NCI-H146 treated with DMSO at 0.1 percent for 48 hours (cell line): ENCODE data around the gene PIMREG.

ENCODE experiments used
- DNase-seq: peaks from one replicate; lab custom pipeline; 2025; ENCODE audit not compliant: unreplicated experiment; lab: John Stamatoyannopoulos, UW

PIMREG gene

DNA sequence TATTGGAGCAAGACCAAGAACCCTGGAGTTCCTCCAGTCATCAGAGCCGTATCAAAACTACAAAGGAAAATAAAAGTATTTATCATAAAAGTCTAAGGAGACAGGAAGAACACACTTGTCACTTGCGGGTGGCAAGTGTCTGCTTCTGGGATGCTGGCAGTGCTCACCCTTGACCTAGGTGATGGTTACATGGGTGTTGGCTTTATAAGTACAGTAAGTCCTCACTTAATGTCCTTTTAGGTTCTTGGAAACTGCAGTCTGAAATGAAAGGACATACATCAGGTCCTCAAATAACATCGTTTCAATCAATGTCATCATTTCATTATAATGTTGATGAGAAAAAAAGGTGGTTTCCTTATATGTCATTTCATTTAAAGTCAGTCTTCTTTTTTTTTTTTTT lies 6.3 kb upstream of the PIMREG start:
- no peak for DNase-seq

DNA sequence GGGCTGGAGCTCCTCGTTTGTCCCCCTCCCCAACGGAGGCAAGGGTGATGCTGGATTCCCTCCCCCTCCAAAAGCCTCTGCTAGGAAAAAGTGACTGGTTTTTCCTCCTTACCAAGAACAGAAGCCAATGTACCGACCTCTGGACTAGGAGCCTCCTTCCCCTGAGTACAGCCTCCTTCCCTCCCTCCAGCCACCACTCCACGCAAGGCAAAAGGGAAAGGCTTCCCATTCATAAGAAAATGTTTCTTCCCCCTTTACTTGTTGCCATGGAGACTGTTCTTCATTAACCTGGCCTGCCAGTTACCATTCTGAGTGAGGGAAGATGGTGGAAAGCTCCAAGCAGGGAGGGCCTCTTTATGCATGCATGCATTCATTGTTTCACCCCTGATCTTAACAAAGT lies 4.3 kb upstream of the PIMREG start:
- peak; percentile 13 for DNase-seq

- no peak for DNase-seq
Measured at GRCh38 chr17:6442775-6443174, 1.5 kb upstream of the PIMREG start.

DNA sequence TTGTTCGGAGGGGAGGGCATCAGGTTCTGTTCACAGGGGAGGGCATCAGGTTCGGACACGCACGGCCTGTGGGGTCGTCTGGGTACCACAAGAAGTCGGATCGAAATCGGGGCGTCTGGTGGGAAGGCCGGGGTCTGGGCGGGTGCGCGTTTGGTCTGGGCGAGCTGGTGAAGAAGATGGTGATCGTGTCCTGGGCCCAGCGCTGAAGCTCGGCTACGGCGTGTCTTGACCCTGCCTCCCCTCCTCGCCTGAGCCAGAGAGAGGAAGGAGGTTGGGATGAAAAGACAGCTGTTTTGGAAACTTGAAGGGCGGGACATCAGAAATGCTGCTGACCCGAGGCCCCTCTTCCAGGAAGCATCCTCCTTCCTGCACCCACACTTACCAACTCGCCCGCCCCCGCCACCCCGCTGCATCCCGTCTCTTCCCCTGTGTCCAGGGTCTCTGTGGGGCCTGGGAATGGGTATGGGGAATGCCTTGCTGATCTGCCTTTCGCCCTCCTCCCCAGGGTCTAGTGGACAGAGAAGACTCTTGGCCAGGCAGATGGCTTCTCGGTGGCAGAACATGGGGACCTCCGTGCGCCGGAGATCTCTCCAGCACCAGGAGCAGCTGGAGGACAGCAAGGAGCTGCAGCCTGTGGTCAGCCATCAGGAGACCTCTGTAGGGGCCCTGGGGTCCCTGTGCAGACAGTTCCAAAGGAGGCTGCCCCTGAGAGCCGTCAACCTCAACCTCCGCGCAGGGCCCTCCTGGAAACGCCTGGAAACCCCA lies 498 bp downstream of the PIMREG start:
- no peak for DNase-seq

DNA sequence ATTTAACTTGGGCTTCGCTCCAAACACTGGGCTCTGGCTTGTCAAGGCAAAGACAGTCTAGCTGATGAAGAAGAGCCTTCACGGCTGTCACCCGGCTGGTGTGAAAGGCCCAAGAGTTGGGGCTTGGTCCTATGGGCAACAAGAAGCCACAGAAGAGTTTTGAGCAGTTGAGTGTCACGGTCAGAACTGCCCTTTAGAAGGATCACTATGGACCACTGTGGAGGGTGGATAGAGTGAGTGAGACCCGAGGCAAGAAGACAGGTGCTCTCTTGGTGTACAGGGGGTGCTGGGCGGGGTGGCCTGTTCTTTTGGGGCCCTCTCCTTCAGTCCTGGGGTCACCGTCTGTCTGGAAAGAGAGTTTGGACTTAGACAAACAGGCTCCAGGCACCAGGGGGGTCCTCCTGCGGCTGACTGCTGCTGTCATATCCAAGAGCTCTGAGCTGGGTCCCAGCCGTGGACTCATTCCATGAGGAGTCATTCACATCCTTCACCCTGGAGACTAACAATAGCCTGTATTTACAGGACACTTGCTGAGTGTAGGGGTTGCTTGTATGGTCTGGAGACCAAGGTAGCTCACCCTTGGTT lies 2.4 kb downstream of the PIMREG start:
- DNase-seq, result no peak

DNA sequence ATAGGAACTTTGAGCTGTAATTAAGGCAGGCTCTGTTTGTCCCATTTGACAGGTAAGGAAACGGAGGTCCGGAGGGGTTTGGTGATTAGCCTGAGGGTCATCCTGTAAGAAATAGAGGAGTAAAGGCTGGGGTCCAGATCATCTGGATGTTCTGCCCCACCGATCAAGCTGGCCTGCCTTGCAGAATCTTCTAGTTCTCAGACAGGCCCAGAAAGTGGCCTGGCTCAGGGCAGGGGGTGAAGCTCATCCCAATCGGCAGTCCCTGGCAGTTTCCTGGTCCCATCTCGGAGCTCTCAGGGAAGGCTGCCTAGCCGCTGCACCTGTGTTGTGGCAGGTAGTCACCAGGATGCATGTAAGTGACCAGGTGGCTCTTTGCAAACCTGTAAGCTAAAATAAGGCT lies 4.2 kb downstream of the PIMREG start:
- no peak for DNase-seq

DNA sequence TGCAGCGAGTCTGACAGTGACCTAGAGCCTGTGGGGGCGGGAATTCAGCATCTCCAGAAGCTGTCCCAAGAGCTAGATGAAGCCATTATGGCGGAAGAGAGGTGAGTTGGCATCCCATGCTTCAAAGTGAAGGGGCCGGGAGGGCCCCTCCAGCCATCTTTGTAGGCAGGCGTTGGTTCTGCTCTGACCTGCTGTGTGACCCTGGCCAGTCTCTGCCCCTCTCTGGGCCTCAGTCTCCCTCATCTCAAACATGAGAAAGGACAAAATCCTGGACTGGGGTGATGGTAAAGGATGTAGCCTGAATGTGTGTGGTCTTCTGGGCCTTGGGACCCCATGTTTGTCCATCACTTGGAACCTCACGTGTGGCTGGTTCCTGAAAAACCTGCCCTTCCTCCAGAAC lies 5.1 kb downstream of the PIMREG start:
- no peak for DNase-seq

DNA sequence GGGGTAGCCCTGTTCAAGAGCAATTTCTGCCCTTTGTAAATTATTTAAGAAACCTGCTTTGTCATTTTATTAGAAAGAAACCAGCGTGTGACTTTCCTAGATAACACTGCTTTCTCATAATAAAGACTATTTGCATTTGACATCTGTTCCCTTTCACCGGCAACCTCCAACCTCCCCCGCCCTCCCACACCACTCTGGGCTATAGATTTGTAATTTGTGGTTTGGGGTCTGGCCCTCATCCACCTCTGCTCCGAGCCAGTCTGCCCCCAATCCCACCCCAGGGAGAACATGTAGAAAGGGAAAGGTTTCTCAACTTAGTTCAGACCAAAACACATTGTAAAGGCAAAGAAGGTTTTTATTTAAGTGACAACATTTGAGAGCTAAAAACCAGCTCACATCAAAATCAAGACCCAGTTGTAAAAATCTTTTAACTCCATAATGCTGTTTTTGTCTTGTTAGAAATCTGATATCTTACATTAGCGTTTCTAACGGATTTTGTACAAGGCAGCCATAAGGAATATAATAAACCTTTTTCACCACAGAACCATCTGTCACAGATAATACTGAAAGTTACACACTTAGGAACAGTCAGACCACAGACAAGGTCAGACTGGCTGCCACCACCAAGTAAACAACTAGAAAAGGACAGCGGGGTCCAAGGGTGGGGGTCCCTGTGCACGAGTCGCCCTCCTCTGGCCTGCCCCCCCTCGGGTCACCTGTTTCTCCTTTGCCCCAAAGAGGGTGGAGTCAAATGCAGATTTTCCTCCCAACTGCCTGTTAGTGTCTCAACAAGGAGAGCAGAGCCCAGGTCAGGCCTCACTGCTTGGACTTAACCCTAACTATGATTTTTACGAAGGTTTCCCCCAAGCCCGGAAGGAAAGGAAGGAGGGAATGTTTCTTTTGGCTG lies 6.9 kb downstream of the PIMREG start:
- peak; percentile 20 for DNase-seq

DNA sequence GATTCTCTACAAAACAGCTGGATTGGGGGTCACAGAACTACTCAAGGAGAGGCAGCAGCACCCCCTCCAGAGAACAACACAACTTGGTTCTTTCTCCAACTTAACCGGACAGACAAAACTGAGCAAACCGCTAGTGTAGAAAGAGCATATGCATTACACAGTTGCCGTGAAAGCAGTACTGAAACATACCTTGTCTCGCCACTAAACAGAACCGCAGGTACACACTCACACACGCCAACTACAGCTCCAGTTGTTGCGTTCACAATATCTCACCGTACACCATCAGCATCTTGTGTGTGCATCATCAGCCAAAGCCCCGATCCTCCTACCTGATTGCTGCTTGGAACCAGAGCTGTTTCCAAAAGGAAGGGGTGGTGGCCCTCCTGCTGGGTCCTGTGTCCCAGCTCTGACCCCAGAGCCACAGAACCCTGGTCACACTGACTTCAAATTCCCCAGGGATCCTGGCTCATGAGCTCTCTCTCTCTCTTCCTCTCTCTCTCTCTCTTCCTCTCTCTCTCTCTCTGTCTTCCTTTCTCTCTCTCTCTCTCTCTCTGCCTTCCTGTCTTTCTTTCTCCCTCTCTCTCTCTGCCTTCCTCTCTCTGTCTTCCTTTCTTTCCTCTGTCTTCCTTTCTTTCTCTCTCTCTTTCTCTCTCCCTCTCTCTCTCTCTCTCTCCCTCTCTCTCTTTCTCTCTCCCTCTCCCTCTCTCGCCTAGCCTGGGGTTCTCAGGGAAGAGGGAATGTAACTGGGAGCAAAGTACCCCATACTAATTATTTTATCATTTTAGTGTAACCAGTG lies 8.4 kb downstream of the PIMREG start:
- DNase-seq, result no peak

DNA sequence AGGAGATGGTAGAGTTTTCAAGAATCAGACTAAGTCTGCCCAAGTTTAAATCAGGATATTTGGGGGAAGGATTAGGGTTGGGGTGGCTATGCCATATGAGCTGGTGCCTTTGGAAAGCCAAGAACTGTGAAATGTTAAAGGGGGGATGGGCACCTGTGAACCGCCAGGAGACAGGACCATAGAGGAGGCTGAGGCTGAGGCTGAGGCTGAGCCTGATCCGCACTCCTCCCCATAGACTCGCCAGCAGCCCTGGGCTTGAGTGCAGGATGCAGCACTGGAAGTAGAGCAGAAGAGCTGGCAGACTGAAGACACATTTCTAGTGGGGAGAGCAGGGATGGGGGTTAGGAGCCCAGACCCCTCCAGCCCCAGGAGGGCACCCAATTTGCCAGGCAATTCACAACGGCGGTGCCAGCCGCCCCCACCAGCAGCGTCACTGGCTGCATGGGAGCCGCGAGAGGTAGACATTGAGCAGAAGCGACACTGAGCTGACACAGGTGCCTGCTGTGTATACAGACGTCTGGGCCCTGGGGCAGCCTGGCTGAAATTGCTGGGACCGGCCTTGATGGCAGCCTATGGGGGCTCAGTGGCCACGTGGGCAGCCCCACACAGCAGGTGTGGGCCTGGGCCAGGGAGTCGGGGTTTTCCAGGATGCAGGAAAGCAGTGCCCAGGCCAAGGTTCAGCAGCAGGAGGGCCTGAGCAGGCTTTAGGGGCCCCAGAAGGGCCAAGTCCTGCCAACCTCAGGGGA lies 9.2 kb downstream of the PIMREG start:
- DNase-seq, result no peak

DNA sequence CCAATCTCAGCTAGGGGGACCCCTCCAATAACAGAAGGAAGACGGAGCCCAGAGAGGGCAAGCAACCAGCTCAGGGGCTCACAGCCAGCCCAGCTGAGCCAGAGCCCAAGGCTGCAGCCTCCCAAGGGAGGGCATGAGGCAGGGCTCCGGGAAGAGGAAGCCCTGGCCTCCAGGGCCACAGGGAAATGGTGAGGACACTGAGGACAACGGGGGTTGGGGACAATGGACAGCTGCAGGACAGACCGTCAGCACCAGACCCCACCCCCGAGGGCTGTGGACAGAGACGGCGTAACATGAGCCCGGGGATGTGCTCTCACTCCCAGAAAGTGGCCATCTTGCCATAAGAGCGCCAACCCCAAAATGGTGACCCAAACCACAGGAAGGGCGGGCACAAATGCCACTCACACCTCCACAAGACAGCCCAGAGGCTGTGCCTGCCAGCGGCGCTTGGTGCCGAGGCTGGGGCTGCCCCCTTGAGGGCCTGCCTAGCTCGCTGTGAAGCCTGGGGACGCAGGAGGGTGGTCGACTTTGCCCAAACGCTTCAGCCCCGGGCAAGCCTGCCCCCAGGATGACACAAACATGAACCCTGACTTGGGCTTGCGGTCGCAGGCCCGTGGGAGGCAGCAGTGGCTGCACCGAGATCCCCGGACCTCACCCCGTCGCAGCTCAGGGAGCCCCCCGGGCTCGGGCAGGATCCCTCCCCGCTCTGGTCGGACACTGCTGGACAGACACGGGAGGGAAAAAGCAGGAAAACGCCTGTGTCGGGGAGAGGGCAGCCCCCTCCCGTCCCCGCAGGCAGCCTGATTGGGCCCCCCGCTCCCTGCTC lies 10.5 kb downstream of the PIMREG start:
- DNase-seq, result no peak

- DNase-seq, result no peak
Measured at GRCh38 chr17:6455321-6455705, 11.1 kb downstream of the PIMREG start.

DNA sequence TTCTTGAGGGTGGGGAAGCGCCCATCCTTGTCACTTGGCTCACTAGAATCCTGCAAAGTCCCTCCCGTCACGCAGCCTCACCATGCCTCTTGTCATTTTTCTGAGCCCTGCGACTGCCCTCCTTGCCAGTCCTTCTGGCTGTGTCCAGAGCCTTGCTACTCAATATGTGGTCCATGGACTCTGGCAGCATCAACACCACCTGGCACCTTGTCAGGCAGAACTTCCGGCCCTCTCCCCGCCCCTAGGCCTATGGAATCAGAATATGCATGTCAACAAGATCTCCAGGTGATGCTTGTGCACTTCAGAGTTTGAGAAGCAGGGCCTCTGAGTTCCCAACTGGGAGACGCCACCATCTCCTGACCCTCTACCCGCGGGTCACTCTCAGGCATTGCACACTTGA lies 12.1 kb downstream of the PIMREG start:
- peak; percentile 36 for DNase-seq

GRCh38 chr17:6456914-6457687 lies 12.8 kb downstream of the PIMREG start:
- peak; percentile 50 for DNase-seq

DNA sequence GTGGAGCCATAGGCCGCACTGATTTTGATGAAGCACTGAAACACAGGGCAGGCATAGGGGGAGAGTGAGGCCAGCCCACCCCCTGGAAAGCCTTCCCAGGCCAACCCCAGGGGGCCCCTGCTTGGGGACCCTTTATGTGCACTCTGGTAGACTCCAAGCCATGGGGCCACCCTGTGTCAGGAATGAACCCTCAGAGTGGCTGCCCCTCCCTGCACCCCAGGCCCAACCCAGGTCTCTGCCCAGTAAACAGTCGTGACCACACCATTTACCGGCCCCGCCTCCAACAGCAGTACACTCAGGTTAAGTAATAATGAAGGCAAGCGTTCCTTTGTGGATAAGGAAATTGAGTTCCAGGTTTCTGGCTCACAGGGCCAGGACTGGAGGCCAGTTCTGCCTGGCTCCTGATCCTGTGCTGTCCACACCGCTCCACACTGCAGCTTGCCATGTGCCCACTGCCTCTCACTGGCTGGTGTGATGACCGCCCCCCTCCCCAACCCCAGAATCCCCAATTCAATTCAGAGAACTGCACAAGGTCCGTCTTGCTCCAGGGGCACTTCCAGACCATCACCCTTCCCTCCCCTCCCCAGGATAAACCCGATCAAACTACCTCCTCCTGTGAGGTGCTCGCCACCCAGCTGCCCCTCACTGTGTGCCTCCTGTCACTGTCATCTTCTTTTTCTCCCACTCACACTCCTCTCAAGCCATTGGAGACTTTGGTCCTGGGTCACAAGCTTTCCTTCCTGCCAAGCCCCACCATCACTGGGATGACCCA lies 13.6 kb downstream of the PIMREG start:
- DNase-seq, result no peak

- no peak for DNase-seq
Measured at GRCh38 chr17:6458460-6458950, 14.2 kb downstream of the PIMREG start.

DNA sequence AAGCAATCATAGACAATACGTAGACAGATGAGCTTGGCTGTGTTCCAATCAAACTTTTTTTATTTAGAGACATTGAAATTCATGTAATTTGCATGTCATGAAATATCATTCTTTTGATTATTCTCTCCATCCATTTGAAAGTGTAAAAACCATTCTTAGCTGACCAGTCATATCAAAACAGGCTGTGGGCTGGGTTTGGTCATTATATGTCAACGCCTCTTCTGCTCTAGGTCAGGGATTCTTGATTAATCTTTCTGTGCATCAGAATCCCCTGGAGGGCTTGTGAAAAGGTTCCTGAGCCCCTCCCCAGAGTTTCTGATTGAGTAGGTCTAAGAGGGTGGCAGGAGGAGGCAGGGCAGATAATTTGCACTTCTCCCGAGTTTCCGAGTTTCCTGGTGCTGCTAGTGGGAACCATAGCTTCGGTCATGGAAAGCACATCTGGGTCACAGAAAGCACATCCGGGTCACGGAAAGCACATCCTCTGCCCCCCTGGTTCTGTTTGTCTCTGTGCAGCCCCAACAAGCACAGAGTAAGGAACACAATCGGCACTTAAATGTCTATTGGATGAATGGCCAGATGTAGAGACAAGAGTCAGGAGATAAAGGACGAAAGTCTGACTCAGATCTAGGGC lies 16.4 kb downstream of the PIMREG start:
- no peak for DNase-seq
